Fibroblast of villous mesenchyme (primary cell): Measurements from ENCODE around the gene SMCO3. TPM values are rescaled to one million over a fixed set of nuclear protein-coding genes. Genes with fewer than 3 reads are reported as not detected.

Source experiments
- DNase-seq: peaks from one replicate; pipeline ENCODE4 v3.0.0-alpha.2; 2010; ENCODE audit warnings: low read depth
- H3K4me3 ChIP-seq: 2 replicates; pipeline ENCODE4 v1.5.1; 2011; ENCODE audit warnings: low read depth, mild to moderate bottlenecking, low read length
- total RNA-seq: library from RNA; depleted of rRNA; stranded (reverse); fragments of >200 nt; gene quantifications from 2 replicates; pipeline ENCODE4 v1.2.3, GENCODE V29; 2012
- TF ChIP-seq, protein P1 (sequence below): IDR thresholded peaks from 2 replicates; pipeline ENCODE4 v1.5.1; 2012; ENCODE audit warnings: low read depth, mild to moderate bottlenecking, low read length; ENCODE audit not compliant: insufficient read depth

Gene SMCO3
- total RNA-seq, 1 donor = under 0.01 TPM

DNA sequence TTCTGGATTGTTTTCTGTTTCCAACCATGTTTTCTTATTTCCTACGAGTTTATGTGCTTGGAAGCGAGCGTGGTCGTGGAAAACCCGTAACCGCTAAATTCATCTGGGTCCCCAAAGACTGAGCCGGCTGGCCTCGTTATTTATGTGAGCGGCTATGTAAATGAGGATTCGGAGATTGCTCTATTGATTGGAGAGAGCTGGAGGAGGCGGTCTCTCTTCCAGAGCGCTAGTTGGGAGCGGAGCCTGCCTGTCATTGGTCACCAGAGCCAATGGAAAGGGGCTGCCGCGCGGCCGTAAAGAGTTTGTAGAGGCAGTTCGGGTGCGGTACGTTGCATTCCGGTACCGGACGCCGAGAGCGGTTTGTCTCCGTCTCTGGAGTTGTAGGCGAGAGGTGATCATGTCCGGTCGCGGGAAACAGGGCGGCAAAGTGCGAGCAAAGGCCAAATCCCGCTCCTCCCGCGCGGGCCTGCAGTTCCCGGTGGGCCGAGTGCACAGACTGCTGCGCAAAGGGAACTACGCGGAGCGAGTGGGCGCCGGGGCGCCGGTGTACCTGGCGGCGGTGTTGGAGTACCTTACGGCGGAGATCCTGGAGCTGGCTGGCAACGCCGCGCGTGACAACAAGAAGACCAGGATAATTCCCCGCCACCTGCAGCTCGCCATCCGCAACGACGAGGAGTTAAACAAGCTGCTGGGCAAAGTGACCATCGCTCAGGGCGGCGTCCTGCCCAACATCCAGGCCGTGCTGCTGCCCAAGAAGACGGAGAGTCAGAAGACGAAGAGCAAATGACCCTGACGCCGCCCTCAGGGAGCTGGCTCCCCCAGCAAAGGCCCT is 39.7 kb downstream of the SMCO3 start:
- TF ChIP-seq, protein P1, sequence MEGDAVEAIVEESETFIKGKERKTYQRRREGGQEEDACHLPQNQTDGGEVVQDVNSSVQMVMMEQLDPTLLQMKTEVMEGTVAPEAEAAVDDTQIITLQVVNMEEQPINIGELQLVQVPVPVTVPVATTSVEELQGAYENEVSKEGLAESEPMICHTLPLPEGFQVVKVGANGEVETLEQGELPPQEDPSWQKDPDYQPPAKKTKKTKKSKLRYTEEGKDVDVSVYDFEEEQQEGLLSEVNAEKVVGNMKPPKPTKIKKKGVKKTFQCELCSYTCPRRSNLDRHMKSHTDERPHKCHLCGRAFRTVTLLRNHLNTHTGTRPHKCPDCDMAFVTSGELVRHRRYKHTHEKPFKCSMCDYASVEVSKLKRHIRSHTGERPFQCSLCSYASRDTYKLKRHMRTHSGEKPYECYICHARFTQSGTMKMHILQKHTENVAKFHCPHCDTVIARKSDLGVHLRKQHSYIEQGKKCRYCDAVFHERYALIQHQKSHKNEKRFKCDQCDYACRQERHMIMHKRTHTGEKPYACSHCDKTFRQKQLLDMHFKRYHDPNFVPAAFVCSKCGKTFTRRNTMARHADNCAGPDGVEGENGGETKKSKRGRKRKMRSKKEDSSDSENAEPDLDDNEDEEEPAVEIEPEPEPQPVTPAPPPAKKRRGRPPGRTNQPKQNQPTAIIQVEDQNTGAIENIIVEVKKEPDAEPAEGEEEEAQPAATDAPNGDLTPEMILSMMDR = no peak
- H3K4me3 ChIP-seq = peak overlapping the region; percentile 84
- DNase-seq = peak; percentile 97

DNA sequence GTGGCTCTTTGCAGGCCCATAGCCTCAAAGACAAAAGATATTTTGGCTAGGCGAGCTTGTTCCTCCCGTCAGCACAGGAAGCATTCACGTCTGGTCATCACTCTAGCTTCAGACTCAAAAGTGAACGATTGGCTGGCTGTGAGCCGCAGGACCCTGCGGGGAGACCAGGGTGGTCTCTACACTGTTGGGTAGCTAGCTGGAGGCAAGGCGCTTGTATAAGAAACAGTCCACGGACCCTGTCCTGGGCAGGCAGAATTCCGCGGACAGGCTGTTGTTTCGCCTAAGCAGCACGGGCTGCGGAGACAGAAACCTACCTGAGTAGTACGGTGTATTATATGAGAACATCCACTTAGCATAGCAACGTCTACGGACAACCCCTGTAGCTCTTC is 40.3 kb downstream of the SMCO3 start:
- peak overlapping the region; percentile 84 for H3K4me3 ChIP-seq
- TF ChIP-seq, protein P1 = no peak
- DNase-seq = no peak

DNA sequence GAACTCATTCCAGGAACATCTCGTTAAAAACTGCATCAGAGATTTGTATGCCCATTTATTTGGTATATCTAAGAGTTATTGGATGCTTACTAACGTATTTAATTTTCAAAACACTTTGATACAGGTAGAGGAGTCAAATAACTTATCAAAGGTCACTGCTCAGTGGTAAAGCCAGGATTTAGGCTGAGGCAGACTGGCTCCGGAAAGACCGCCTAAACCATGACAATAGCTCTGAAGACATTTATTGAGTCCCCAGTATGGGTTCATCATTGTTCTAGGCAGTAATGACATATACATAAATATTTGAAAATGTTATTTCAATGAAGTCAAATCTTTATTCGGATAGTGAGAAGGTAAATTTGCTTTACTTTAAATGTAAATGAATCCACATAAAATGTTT is 41.0 kb downstream of the SMCO3 start:
- H3K4me3 ChIP-seq = no peak overlapping the region
- DNase-seq = no peak
- TF ChIP-seq, protein P1 = no peak

DNA sequence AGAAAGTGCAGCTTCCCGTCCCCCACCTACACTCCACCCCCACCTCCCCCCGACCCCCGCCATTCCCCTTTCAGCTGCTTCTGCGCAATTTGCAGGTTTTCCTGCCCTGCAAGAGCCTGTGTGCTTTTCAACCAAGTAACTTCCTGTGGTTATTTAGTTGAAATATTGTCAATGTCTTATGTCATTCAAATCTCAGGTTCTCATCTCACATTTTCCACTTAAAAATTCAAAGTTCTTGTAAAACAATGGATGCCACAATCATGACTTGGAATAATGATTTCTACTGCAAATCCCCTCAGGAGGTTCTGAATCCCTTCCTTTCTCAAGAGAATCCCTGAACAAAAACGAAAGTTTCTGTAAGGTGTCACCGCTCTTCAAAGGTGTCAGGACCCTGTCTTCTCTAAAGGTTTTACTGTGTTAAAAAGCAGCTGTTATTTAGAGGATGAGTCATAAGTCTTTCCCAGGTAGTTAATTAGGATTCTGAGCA is 42.3 kb downstream of the SMCO3 start:
- TF ChIP-seq, protein P1 = no peak
- H3K4me3 ChIP-seq = no peak overlapping the region
- DNase-seq = no peak

DNA sequence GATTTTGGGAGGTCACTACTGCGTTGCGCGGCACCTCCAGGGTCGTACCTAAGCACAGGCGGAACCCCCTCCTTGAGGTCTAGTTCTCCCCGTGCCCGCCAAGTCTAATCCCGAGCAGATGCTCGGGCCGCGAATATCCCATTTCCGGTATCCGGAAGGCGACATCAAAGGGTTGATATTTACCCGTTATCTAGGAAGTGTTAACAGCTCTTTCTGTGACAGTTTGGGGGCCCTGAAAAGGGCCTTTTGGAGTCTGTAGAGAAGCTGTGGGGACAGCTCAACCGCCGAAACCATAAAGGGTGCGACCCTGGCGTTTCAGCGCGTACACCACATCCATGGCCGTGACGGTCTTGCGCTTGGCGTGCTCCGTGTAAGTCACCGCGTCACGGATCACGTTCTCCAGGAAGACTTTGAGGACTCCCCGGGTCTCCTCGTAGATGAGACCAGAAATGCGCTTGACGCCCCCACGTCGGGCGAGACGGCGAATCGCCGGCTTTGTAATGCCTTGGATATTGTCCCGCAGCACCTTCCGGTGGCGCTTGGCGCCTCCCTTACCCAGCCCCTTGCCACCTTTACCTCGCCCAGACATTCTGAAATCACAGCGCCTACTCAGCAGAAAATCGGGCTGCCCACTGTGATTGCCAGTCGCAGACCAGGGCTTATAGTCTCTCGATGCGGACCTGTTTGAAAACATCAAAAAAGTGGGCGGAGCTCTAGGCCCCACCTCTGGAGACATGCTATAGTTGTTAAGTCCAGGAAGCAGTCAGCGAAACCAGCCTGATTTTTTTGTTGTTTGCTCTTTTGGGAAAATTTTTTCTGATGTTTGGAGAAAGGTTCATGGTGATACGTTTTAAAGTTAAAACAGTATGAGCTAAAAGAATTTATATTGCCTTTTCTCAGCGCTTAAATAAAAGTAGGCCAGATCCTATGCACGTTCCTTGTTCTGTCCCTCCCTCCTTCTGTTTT is 43.2 kb downstream of the SMCO3 start:
- H3K4me3 ChIP-seq = peak overlapping the region; percentile 98
- TF ChIP-seq, protein P1 = no peak
- peak; percentile 95 for DNase-seq

DNA sequence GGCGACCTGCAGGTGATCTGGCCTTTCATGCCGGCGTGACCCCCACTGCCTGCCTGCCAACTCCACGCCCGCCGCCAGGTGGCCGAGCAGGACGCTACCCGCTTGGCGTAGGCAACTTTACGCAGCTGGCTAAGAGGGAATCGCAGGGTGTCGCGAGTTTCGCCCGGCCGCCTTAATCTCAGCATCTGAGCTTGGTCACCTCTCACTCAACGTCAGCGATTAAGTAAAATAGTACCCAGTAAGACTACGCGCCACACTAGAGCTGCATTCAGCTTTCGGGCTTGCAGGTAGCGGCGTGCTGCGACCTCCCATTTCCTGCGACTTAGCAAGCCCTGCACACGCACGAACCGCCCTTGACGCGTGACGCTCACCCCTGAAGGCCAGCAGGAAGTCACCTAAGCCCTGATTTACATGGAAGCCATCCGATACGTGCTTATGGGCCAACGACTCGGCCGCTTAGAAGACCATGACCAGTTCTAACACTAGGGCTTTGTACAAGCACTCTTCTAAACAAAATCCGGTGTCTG is 44.0 kb downstream of the SMCO3 start:
- DNase-seq = peak; percentile 77
- TF ChIP-seq, protein P1 = peak; percentile 78
- H3K4me3 ChIP-seq = peak overlapping the region; percentile 98
